ENCODE data around the gene DSCAM.
"Not testable (repeated sequence)": the region's sequence is repeated elsewhere in the genome, so short reads cannot be mapped to it uniquely, and the experiment has no call there.

The DSCAM gene

DNA sequence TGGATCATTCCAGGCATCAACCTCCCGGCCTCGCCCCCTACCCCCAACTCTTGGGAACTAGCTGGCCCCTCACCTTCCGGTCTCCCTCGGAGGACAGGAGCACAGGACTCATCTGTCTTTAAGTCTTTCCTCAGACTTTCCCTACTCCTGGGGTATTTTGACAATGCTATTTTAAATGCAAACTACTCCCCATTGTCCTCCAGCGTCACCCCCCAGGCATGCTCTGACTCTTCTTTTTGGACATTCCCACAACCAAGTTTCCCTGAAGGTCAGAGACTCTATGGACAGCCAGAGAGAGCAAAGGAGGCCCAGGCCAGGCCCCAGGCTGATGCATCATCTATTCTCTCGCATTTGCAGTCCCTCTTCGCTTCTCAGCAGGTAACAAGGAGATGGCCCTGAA lies 555.4 kb downstream of the DSCAM start:
- no peak for DNase-seq

DNA sequence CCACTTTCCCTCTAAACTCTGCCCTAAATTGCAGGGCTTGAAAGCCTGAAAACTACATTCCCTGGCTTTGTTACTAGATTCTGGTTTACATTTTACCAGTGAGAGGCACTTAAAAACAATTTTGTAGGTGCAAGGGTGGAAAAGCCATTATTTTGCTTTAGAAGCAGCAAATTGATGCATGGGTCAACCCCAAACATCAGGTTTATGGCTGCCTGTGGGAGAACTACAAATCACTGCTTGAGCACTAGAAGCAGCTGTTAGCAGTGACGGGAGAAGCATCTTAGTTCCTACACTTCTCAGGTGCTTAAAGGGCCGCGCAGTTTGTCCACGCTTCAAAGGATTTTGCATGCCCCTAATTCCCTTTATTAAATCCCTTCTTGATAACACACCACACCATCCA lies 562.5 kb downstream of the DSCAM start:
- DNase-seq, result no peak

DNA sequence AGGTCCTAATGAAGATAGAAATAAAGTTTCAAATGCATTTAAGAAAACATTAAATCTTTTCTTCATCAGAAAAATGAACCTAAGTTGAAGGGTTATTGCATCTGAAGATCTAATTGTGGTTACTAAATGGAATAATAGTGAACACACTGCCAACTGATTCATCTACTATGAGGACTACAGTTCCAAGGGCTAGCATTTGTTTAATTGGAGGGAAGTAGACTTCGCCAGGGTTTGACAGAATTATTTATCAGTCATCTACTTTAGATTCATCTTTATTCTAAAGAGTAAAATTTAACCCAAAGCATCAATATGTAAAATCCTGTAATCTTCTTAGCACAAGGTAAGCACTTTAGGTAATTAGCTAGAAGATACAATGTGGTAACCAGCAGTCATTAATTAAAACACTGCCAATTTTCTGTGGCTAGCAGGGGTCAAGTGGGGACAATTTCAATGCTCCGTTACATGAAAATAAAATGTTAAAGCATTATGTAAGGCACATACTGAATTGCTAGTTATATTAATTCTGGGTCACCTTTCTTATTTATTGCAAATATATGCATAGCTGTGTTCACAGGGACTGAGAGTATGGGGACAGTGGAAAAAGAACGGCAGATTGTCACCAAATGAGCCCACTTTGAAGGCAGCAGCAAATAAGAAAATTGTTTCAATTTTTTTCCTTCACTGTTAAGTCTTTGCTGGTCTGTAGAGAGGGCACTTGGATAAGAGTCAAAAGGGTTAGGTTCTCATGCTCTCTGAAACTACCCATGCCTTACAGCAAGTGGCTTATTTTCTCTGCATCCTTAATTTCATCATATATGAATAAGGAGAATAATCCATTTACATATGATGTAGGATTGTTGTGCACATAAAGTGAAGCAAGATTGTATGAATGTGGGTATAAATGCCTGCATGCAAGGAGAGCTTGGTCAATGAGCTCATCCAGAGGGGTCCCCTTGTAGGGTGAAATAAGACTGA lies 563.8 kb downstream of the DSCAM start:
- DNase-seq, result no peak

DNA sequence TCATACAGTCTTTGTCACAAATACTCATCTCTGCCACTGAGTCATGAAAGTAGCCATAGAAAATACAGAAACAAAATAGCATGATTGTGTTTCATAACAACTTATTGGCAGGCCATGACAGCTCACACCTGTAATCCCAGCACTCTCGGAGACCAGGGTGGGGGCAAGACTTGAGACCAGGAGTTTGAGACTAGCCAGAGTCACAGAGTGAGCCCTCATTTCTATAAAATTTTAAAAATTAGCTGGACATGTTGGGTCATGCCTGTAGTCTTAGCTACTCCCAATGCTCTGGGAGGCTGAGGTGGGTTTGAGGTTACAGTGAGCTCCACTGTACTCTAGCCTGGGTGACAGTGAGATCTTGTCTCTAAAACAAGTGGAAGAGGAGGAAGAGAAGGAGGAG lies 568.6 kb downstream of the DSCAM start:
- no peak for DNase-seq

DNA sequence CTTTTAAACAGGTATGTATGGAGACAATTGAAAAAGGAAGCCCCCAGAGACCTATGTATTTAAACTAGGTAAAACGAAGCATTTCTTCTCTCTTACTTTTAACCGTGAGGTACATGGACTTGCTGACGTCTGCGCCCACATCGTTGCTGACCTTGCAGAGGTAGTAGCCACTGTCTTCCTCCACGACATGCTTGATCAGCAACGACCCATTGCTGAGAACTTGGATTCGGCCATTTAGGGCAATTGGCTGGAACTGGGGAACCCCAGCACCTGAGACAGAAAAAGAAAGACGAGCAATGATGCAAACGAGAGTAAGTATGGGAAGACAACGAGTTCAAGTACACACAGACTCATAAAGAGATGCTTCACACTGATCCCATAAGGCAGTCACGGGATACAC lies 571.0 kb downstream of the DSCAM start:
- DNase-seq, result no peak

DNA sequence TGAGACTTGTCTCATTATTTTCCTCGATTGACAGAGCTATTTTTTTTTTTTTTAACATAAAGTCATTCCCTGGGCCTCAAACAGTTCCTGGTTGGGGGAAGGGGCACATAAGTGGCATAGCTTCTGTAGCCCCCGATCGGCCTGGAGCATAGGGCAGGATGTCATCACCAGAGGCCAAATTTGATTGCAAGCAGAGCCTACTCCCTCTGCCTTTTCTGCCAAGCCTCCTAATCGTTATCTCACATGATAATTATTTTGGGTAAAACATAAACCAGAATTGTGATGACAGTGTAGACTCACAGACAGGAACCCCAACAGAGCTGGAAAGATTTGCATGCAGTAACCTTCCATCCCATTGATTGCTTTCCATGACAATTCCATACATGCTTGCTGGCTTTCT lies 574.9 kb downstream of the DSCAM start:
- no peak for DNase-seq

DNA sequence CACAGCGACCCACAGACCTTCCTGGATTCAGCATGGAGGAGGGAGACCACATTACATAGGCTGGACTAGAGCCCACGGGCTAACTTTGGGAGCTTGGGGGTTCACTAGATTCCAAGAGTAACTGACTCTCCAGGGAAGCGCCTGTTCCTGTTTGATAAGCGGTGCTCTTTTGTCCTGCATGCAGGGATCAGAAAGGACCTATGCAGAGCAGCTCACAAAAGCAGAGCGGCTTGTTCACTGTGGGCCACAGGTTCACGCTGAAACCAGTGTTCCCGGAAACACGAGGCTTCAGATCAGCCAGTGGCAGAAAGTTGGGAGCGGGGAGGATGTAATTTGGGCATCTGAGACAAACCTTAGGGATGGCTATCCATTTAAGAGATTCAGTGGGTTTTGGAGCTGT lies 575.8 kb downstream of the DSCAM start:
- DNase-seq, result no peak

DNA sequence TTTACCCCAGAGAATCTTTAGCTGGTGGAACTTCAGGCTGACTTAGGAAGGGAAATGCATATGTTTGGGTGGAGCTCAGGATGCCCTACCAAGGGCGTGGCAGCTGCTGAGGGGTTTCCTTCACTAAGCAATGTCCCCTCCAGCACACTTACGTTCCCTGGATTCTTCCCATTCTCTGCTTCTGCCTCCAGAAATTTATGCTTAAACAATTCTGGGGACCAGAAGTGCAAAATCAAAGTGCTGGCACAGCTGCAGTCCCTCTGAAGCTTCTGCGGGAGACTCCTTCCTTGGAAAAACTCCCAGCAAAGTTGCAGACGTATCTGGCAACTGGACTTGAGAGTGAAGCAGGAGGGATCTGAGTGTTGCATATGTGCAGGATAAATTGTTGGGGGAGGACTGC lies 576.9 kb downstream of the DSCAM start:
- DNase-seq, result no peak

DNA sequence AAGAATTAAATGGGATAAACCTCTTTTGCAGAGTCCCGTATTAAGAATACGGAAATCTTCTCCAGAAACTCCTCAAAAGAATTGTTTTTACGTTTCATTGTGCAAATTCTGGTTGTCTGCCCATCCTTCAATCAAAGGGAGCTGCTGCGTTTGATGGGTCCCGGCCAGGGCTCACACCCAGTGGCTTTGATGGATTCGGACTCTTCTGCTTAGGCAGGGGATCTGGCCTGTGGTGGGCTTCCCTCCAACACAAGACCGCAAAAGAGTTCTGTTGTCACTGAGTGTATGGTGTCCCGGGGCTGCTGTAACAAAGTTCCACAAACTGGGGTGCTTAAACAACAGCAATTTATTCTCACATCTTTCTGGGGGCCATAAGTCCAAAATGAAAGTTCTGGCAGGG lies 577.7 kb downstream of the DSCAM start:
- DNase-seq, result no peak

DNA sequence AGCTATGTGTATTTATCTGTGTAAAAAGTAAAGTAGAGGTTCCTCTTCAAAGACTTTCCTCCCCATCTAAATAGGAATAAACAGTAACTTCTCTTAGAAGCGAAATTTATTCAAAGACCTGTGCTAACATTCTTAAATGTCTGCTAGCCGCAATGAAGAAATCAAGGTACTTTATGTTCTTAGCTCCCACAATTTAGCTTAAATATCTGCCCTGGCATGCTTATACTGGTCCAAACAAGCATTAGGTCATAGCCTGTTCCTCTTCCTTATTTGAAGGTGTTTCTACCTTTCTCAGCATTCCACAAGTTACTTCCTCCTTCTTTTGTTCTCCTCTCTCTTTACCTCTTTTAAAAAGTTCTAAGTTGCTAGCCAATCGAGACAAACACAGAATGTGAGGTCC lies 588.5 kb downstream of the DSCAM start:
- DNase-seq, result not testable (repeated sequence)

DNA sequence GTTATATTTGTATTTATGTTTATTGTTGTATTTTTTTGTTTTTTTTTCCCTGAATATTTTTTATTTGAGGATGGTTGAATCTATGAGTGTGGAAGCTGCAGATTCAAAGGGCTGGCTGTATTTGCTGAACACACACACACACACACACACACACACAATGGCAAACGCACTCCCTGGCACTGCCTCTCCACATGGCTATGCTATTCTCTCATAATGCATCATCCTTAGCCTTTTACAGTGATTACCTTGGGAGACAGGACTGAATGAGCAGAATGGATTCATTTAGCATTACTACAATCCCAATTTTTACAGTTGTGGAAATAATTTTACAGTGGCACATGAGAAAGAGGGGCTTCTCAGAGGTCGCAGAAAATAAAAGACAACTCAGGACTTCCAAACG lies 589.6 kb downstream of the DSCAM start:
- DNase-seq, result no peak

DNA sequence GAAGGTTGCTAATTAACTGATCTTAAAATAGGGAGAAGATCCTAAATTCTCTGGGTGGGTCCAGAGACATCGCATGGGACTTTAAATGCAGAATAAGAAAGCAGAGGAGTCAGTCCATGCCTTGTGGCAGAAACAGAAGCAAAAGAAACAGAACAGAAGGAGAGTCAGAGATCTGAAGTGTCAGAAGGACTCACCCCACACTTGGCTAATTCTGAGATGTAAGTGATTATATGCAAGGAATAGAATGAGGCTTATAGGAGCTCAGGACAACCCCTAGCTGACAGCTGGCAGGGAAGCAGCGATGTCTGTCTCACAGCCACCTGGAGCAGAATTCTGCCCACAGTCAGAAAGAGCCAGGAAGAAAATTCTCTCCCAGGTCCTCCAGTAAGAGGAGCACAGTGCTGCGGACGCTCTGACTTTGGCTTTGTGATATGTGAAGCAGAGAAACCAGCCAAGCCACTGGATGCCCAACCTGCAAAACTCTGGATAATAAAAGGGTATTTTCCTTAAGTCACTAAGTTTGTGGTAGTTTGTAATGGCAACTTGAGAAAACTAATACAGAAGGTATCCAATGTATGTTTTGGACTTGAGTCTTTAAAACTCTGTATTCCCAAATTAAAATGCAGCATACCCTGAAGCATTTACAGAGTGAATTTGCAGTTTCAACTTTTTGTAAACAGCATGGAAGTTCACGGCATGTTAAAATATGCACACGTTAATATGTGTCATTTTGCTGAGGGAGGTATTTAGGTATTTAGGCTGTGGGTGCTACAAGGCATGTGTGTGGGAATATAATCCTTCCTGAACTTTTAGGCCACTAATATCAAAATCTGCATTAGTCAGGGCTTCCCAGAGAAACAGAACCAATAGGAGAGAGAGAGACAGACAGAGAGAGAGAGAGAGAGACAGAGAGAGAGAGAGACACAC lies 591.2 kb downstream of the DSCAM start:
- no peak for DNase-seq

DNA sequence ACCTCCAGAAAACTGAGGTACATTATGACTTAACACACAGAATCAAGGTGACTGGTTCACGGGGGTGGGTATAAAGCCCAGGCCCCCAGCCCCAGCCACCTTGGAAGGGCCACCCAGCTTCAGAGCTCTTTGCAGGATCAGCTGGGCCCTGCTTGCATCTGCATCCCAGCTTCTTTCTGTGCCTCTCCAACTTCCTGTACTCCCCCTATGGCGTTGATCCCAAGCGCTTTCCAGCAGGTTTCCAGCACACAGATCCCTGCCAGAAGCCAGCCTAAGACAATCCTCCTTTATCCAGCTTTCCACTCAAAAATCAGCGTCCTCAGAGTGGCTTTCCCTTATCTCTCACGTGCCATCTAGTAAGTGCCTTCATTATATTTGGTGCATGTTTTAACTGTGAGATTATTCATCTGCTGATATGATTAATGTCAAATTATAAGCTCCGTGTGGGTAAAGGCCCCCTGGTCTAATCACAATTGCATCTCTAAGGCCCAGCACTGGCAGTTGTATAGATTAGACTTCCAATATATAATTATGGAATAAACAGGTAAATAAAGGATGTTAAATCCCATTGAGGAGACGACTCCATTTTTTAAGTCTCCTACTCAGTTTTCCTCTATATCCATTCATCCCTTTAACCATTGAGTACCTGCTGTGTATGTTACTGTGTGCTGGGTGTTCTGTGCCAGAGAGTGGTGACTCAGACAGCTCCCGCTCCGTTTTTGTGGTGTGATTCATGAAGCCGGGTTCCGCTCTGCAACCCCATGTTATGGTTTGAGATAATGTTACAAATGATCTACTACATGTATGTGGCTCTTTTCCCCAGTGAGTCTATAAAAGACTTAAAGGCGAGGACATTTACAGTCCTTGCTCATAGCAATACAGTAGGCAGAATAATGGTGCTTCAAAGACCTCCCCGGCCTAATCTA lies 592.2 kb downstream of the DSCAM start:
- no peak for DNase-seq

DNA sequence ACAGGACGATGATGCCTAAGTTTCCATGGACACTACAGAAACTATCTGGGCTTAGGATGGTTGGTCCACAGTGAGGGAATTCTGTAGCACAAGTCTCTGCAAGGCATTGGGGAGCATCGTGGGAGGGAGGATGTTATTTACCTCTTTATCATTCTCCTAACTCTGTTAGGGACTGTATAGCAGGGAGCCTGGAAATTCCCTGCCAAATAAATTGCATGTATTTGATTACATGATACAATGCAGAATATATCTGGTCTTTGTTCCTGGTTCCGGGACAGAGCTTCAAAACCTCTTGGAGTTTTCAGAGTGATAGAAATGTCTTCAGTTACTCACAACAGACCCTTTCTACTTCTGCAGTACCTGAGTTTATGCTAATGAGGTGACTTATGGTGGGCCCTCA lies 593.8 kb downstream of the DSCAM start:
- DNase-seq, result no peak

DNA sequence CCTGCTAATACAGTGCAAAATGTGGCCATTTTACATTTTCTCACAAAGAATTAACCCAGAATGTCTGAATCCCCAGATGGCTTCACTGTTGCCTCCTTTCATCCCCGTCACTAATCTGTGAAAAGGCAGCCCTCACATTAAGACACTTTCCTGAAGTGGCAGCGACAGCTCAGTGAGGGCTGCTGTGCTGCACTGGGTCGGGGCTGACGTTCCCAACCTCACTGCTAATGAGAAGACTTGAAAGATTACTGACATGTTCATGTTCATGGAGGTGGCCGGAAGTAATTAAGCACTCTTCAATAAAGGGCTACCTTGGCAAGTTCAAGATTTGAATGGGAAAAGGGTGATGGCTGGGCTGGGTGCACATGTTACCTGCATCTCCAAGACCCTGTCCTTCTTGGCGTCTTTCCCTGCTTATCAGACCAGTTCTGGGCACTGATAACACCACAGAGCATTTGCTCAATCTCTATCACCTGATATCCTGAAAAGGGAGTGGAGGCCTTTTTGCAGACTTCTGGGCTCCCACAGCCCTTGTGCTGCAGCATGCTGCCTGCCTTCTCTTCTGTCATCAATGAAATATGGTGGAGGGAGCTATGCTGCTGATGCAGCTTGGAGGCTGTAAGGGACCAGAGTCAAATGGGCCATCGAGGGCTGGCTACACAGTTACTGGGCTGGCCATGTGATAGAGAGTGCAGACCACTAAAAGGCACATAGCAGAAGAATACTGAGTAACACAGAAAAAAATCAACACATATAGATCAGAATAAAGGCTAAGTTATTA lies 596.3 kb downstream of the DSCAM start:
- DNase-seq, result no peak

DNA sequence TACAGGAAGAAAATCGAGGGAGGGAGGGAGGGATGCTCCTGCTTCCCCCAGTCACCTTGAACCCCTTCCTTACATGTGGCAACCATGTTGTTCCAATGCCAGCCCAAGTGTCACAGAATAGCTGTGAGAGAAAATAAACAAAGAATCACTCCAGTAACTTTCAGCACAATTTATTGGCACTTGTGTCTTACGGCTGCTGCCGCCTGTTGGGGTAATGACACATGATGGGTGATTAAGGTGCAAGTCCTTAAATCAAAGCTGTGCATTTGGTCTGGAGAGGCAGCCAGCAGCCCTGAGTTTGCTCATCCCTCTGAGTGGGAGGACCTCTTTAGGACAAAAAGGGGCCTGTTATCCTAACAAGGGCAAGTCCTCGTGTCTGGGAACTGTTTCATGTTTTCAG lies 602.0 kb downstream of the DSCAM start:
- no peak for DNase-seq

DNA sequence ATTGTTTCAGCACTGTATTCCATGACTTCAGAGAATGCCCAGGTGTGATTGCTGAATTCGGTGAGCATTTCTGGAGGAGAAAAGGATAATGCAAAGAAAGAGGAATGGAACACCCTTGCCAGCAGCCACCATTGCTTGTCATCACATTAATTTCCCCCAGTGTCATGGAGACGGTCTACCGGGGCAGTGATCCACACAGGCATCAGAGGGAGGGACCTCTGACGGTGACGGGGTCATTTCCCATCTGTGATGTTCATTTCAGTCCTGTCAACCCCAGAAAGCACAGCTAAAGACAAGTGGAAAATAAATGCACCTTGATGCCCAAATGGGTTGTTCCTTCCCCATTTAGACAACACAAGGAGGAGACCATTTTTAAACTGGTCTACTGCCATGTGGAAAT lies 603.3 kb downstream of the DSCAM start:
- DNase-seq, result no peak

DNA sequence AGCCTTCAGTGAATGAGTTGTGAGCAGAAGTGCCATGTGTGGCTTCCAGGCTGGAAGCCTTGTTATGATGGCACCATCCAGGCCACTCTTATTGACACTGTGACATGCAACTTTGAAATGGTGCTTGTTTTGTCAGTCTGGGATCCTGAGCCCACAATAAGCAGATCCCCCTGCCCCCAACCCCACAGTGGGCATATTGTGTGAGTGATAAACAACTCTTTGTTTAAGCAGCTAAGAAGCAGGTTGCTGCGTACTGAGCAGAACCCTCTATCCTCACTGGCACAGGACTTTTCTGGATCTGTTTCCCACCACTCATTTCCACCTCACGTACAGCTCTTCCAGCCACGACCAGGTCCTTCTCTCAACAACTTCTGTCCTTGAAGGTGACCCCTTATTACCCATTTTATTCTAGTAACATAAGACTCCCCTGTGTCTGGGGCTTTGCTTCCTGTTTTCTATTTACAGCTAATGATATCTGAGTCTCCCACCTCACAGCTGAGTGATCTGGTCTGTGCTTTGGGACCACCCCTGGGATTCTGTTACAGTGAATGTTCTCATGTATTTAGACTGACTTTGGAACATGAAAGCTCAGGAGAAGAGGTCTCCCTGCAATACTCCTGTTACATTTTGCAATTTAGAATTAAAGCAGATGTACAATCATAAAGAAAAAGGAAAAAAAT lies 604.2 kb downstream of the DSCAM start:
- no peak for DNase-seq

DNA sequence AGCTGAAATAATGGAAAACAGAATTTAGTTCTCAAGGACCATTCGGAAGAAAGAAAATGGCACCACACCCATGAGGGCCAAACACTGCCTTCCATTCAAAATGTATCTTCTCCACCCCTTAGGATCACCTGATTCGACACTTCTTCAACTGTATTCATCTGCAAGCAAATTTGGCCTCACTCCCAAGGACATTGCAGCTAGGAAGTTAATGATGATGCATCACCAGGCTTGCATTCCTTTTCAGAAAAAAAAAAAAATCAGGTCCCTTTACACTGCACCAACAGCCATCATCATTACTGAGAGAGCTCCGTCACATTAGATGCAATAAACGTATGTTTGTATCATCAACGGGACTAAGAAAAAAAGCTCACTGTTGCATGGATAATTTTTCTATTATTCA lies 611.4 kb downstream of the DSCAM start:
- no peak for DNase-seq

DNA sequence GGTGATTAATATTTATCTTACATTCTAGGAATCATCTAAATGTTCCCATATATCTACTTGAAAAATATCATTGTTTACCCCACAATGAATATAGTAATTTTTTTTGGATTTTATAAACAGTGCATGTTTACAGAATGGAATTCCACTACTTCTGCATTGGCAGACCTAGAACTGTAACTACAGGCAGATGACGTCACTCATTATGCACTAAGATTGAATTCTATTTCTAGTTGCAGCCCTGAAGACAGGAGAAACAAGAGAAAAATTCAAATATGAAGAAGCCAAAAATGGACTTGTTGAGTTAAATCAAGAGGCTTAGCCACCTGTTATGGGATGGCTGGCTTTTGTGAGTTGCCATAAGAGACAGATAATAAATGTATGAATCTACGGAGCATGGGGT lies 615.0 kb downstream of the DSCAM start:
- DNase-seq, result no peak

DNA sequence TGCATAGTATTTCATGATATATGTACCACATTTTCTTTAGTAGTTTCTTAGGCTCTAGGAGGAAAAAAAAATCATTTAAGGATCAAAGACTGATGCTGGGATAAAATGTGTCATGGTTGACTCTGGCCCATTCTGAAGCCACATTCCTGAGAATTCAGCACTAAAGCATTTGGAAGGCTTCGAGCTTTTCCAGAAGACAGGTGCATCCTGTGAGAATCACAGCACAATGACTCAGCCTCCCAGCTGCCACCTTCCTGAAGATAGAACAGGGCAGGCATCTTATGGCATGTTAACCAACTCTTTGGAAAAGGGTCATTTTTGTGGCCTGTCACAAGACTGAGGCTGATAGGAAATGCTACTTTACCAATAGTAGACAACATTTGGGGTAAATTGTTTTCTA lies 619.9 kb downstream of the DSCAM start:
- DNase-seq, result no peak

Data from islet precursor cell (in vitro differentiated cells).